DOHH2 (cell line): ENCODE measurements around the gene KANSL3.

ENCODE experiments used
- H3F3A ChIP-seq: fragments of 200-600 bp; sonication (generic), shearing (Covaris generic); 2 replicates; pipeline ENCODE4 v1.6.0; 2016; ENCODE audit warnings: antibody characterized with exemption, mild to moderate bottlenecking; ENCODE audit not compliant: control insufficient read depth, insufficient read depth
- H3K27ac ChIP-seq: fragments of 200-600 bp; sonication (generic); 2 replicates; pipeline ENCODE4 v1.5.1; 2014; ENCODE audit warnings: low read depth, mild to moderate bottlenecking, low read length, moderate library complexity
- H3K27me3 ChIP-seq: fragments of 200-600 bp; sonication (generic); 2 replicates; pipeline ENCODE4 v1.6.1; 2014; ENCODE audit warnings: mild to moderate bottlenecking, low read length, mixed read lengths; ENCODE audit not compliant: control insufficient read depth
- H3K36me3 ChIP-seq: fragments of 200-600 bp; sonication (generic); 2 replicates; pipeline ENCODE4 v1.6.1; 2014; ENCODE audit warnings: mild to moderate bottlenecking, low read length, moderate library complexity, mixed read lengths; ENCODE audit not compliant: control insufficient read depth
- H3K4me1 ChIP-seq: fragments of 200-600 bp; sonication (generic); 2 replicates; pipeline ENCODE4 v1.6.1; 2014; ENCODE audit warnings: mild to moderate bottlenecking, low read length, mixed read lengths; ENCODE audit not compliant: control insufficient read depth
- H3K4me2 ChIP-seq: fragments of 200-600 bp; sonication (generic); 2 replicates; pipeline ENCODE4 v1.6.0; 2014; ENCODE audit warnings: mild to moderate bottlenecking, low read length, moderate library complexity
- H3K4me3 ChIP-seq: fragments of 200-600 bp; sonication (generic); 2 replicates; pipeline ENCODE4 v1.5.1; 2014; ENCODE audit warnings: mild to moderate bottlenecking, low read length, mixed read lengths
- H3K79me2 ChIP-seq: fragments of 200-600 bp; sonication (generic); 2 replicates; pipeline ENCODE4 v1.6.1; 2014; ENCODE audit warnings: mild to moderate bottlenecking, low read length, mixed read lengths; ENCODE audit not compliant: control insufficient read depth
- H3K9me2 ChIP-seq: fragments of 200-600 bp; sonication (generic); replicated peaks from 2 replicates; pipeline ENCODE4 v1.6.1; 2014; ENCODE audit warnings: mild to moderate bottlenecking, low read length, mixed read lengths; ENCODE audit not compliant: control insufficient read depth
- H3K9me3 ChIP-seq: fragments of 200-600 bp; sonication (generic); 2 replicates; pipeline ENCODE4 v1.6.1; 2014; ENCODE audit warnings: antibody characterized with exemption, low read length, mixed read lengths; ENCODE audit not compliant: control insufficient read depth, insufficient read depth
- H4K20me1 ChIP-seq: fragments of 200-600 bp; sonication (generic); 2 replicates; pipeline ENCODE4 v1.6.0; 2014; ENCODE audit warnings: low read depth, mild to moderate bottlenecking, antibody characterized with exemption, low read length, moderate library complexity; ENCODE audit not compliant: control insufficient read depth, insufficient read depth
- CTCF ChIP-seq: fragments of 200-600 bp; sonication (generic); IDR thresholded peaks from one replicate; pipeline ENCODE4 v1.5.1; 2014; ENCODE audit warnings: antibody characterized with exemption, mild to moderate bottlenecking, low read depth, low read length; ENCODE audit not compliant: poor library complexity, severe bottlenecking
- EZH2phosphoT487 ChIP-seq: fragments of 200-600 bp; sonication (generic); IDR thresholded peaks from 2 replicates; pipeline ENCODE4 v1.6.1; 2017; ENCODE audit warnings: borderline replicate concordance, mild to moderate bottlenecking, antibody characterized with exemption, low read length, moderate library complexity, mixed read lengths

Gene KANSL3

GRCh38 chr2:96599941-96600340 is 38.2 kb downstream of the KANSL3 start:
- Histone ChIP-seq H4K20me1 (peaks cover 7% of the 10 kb centered on the region; the same call in 1 of the 2 replicates), H3K79me2 (no peaks in the 10 kb centered on the region), H3K4me1 (no peaks in the 10 kb centered on the region), H3K9me3 (no peaks in the 10 kb centered on the region), H3K27ac (no peak overlapping the region), H3K27me3 (no peaks in the 10 kb centered on the region), H3K9me2 (no peaks in the 10 kb centered on the region), H3K4me3 (no peak overlapping the region), H3F3A (no peaks in the 10 kb centered on the region), H3K4me2 (no peak overlapping the region), H3K36me3 (peaks cover 90% of the 10 kb centered on the region)
- no peak for TF ChIP-seq CTCF
- TF ChIP-seq EZH2phosphoT487, result no peak

GRCh38 chr2:96596596-96596995 is 41.5 kb downstream of the KANSL3 start:
- H3K9me3 ChIP-seq, result no peaks in the 10 kb centered on the region

DNA sequence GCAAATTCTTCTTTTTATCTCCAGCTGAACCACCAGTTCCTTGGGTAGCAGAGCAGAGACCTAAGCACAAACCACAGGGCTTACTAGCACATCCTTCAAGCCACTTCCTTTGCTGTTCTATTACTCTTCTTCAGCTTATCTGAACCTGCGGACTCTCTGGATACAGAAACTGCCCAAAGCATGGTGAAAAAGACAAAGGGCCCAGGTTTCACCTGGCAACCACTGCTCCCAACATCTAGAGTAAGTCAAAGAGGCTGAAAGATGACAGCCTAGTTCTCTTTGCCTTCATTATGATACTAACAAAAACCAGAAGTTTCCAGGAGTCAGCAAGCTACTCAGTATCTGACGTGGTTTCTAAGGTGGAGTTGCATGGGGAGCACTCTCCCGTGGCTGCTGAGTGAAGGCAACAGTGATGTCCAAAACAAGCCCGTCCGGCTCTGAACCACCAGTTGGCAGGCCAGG is 43.4 kb downstream of the KANSL3 start:
- TF ChIP-seq CTCF, result no peak
- no peak for TF ChIP-seq EZH2phosphoT487
- Histone ChIP-seq H3K79me2 (no peaks in the 10 kb centered on the region), H3K27ac (no peak overlapping the region), H3K4me1 (no peaks in the 10 kb centered on the region), H4K20me1 (0 out of 2 replicates have a peak, but pooled peaks cover 3% of the 10 kb centered on the region), H3K9me2 (no peaks in the 10 kb centered on the region), H3F3A (no peaks in the 10 kb centered on the region), H3K4me2 (no peak overlapping the region), H3K36me3 (peaks cover 77% of the 10 kb centered on the region), H3K9me3 (no peaks in the 10 kb centered on the region), H3K4me3 (no peak overlapping the region), H3K27me3 (no peaks in the 10 kb centered on the region)

More at GRCh38 chr2:96596596-96596995, 41.5 kb downstream of the KANSL3 start:
- H3K4me3 ChIP-seq, result no peak overlapping the region
- no peaks in the 10 kb centered on the region for H3F3A ChIP-seq
- no peaks in the 10 kb centered on the region for H3K27me3 ChIP-seq
- H3K36me3 ChIP-seq, result peaks cover 88% of the 10 kb centered on the region
- no peaks in the 10 kb centered on the region for H3K79me2 ChIP-seq
- TF ChIP-seq EZH2phosphoT487 (no peak), CTCF (no peak)
- H3K4me1 ChIP-seq, result no peaks in the 10 kb centered on the region
- no peaks in the 10 kb centered on the region for H3K9me2 ChIP-seq
- H3K27ac ChIP-seq, result no peak overlapping the region
- H3K4me2 ChIP-seq, result no peak overlapping the region
- H4K20me1 ChIP-seq, result 0 out of 2 replicates have a peak, but pooled peaks cover 3% of the 10 kb centered on the region
